ENCODE measurements around the gene ZNF778.
"Not testable (repeated sequence)": the region's sequence is repeated elsewhere in the genome, so short reads cannot be mapped to it uniquely, and the experiment has no call there.

The ZNF778 gene

GRCh38 chr16:89179656-89180315 lies 37.7 kb upstream of the ZNF778 start:
- no peak for DNase-seq (ENCODE audit: low spot score)

- DNase-seq (ENCODE audit: low spot score): no peak
Observed at GRCh38 chr16:89183463-89183862, 34.0 kb upstream of the ZNF778 start.

- DNase-seq (ENCODE audit: low spot score): no peak
Observed at GRCh38 chr16:89183975-89184676, 33.4 kb upstream of the ZNF778 start.

- no peak for DNase-seq (ENCODE audit: low spot score)
Observed at GRCh38 chr16:89184677-89184932, 32.9 kb upstream of the ZNF778 start.

GRCh38 chr16:89184933-89185794 lies 32.3 kb upstream of the ZNF778 start:
- DNase-seq (ENCODE audit: low spot score): no peak

- not testable (repeated sequence) for DNase-seq (ENCODE audit: low spot score)
Observed at GRCh38 chr16:89185887-89186592, 31.5 kb upstream of the ZNF778 start.

- not testable (repeated sequence) for DNase-seq (ENCODE audit: low spot score)
Observed at GRCh38 chr16:89186593-89187031, 30.9 kb upstream of the ZNF778 start.

- peak; percentile 54 for DNase-seq (ENCODE audit: low spot score)
Observed at GRCh38 chr16:89187032-89187769, 30.3 kb upstream of the ZNF778 start.

- no peak for DNase-seq (ENCODE audit: low spot score)
Observed at GRCh38 chr16:89187770-89188392, 29.6 kb upstream of the ZNF778 start.

GRCh38 chr16:89188471-89189357 lies 28.8 kb upstream of the ZNF778 start:
- not testable (repeated sequence) for DNase-seq (ENCODE audit: low spot score)

GRCh38 chr16:89189358-89190025 lies 28.0 kb upstream of the ZNF778 start:
- no peak for DNase-seq (ENCODE audit: low spot score)

GRCh38 chr16:89190150-89190958 lies 27.1 kb upstream of the ZNF778 start:
- no peak for DNase-seq (ENCODE audit: low spot score)

GRCh38 chr16:89191033-89191900 lies 26.2 kb upstream of the ZNF778 start:
- no peak for DNase-seq (ENCODE audit: low spot score)

GRCh38 chr16:89191901-89192185 lies 25.7 kb upstream of the ZNF778 start:
- no peak for DNase-seq (ENCODE audit: low spot score)

GRCh38 chr16:89192186-89192955 lies 25.1 kb upstream of the ZNF778 start:
- DNase-seq (ENCODE audit: low spot score): not testable (repeated sequence)

- no peak for DNase-seq (ENCODE audit: low spot score)
Observed at GRCh38 chr16:89192956-89193575, 24.4 kb upstream of the ZNF778 start.

Data from SK-N-DZ (cell line).